ENCODE results near the gene ANKS1B.
A peak's percentile ranks its signal among the peaks of the same experiment; 100 is the strongest.
"Not testable (repeated sequence)": the region's sequence is repeated elsewhere in the genome, so short reads cannot be mapped to it uniquely, and the experiment has no call there.

Gene ANKS1B

DNA sequence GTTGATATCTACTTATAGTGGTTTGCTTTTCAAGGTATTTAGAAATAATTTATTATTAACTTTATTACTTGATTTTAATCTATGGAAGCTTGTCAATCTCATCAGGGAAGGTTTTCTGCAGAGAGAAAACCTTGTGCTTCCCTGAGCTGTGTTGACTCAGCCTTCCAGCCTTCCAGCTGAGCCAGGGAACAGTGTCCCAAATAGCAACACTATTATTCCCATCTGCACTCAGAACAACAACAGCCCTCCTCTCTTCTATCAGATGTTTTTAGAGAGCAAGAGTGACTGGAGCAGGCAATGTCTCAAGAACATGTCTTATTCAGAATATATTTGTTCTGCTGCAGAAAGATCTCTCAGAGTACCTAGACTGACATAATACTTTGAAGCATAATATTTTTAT lies 727.1 kb downstream of the ANKS1B start:
- TF ChIP-seq, protein P1, sequence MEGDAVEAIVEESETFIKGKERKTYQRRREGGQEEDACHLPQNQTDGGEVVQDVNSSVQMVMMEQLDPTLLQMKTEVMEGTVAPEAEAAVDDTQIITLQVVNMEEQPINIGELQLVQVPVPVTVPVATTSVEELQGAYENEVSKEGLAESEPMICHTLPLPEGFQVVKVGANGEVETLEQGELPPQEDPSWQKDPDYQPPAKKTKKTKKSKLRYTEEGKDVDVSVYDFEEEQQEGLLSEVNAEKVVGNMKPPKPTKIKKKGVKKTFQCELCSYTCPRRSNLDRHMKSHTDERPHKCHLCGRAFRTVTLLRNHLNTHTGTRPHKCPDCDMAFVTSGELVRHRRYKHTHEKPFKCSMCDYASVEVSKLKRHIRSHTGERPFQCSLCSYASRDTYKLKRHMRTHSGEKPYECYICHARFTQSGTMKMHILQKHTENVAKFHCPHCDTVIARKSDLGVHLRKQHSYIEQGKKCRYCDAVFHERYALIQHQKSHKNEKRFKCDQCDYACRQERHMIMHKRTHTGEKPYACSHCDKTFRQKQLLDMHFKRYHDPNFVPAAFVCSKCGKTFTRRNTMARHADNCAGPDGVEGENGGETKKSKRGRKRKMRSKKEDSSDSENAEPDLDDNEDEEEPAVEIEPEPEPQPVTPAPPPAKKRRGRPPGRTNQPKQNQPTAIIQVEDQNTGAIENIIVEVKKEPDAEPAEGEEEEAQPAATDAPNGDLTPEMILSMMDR (IDR thresholded peaks at IDR 0.05; ENCODE audit: control extremely low read depth, extremely low read depth, low read depth, missing control alignments) = no peak
- DNase-seq (ENCODE audit: extremely low spot score) = no peak
- POLR2A ChIA-PET = no interaction called here
- CTCF ChIA-PET = no interaction called here

DNA sequence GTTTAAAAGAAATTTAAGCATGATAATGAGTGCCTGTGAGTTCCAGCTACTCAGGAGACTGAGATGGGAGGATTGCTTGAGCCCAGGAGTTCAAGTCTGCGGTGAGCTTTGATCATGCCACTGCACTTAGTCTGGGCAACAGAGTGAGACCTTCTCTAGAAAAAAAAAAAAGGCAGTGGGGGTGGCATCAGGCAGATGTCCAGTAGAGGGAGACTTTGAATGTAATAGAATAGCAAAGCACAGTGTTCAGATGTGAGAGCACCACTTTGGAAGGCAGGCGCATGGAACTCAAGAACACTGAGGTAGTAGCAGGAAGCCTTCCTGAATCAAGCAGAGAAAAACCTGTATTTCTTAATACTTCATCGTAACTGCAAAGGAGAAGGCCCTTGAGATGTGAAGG lies 731.7 kb downstream of the ANKS1B start:
- CTCF ChIA-PET = no interaction called here
- POLR2A ChIA-PET = no interaction called here
- TF ChIP-seq, protein P1 (IDR thresholded peaks at IDR 0.05; ENCODE audit: control extremely low read depth, extremely low read depth, low read depth, missing control alignments) = peak; percentile 17
- DNase-seq (ENCODE audit: extremely low spot score) = no peak

DNA sequence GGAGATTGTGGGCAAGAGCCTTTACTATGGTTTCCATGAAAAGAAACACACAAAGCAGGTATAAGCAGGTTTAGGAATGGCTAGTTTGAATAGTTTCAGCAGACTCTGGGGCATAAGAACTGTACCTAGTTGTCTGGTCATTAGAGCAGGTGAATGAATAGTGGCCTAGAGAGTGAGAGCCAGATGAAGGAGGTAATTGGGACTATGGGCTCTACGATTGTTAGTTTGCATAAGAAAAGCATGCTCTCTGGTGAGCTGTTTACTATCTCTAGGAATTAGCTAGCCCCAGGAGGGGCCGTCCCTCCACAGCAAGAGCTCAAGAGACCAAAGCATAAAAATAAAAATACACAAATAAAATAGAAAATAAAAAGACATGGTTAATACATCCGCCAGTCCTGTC lies 734.6 kb downstream of the ANKS1B start:
- ChIA-PET POLR2A (no interaction called here), CTCF (no interaction called here)
- TF ChIP-seq, protein P1 (IDR thresholded peaks at IDR 0.05; ENCODE audit: control extremely low read depth, extremely low read depth, low read depth, missing control alignments) = no peak
- DNase-seq (ENCODE audit: extremely low spot score) = no peak

DNA sequence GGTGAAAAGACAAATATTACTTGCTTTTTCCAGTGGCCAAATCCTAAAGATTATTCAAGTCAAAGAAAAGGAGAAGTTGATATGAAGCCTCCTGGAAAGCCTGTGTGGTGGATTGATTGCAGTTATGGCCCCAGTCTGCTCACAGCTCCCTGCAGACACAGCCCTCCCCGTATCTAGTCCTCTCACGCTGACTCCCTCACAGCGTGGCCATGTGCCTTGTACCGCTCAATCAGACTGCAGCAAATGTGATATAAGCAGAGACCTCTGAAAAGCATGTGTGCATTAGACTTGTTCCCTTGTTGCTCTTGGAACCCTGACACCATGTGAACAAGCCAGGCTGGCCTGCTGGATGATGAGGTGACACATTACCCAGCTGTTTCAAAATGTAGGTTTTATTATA lies 735.2 kb downstream of the ANKS1B start:
- TF ChIP-seq, protein P1 (IDR thresholded peaks at IDR 0.05; ENCODE audit: control extremely low read depth, extremely low read depth, low read depth, missing control alignments) = no peak
- CTCF ChIA-PET = no interaction called here
- no peak for DNase-seq (ENCODE audit: extremely low spot score)
- POLR2A ChIA-PET = no interaction called here

DNA sequence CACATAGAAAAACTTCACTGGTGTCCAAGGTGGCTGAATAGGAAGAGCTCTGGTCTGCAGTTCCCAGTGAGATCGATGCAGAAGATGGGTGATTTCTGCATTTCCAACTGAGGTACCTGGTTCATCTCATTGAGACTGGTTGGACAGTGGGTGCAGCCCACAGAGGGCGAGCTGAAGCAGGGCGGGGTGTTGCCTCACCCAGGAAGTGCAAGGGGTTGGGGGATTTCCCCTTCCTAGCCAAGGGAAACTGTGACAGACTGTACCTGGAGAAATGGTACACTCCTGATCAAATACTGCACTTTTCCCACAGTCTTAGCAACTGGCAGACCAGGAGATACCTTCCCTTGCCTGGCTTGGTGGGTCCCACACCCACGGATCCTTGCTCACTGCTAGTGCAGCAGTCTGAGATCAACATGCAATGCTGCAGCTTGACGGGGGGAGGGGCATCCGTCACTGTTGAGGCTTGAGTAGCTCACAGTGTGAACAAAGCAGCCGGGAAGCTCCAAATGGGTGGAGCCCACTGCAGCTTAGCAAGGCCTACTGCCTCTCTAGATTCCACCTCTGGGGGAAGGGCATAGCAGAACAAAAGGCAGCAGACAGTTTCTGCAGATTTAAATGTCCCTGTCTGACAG lies 746.7 kb downstream of the ANKS1B start:
- DNase-seq (ENCODE audit: extremely low spot score); POLR2A ChIA-PET: not testable (repeated sequence)
- CTCF ChIA-PET = interaction anchor here (0.7 kb wide), 1 partner anchor 12 kb away, joined by 3 read pairs; no protein-coding TSS in a partner anchor

DNA sequence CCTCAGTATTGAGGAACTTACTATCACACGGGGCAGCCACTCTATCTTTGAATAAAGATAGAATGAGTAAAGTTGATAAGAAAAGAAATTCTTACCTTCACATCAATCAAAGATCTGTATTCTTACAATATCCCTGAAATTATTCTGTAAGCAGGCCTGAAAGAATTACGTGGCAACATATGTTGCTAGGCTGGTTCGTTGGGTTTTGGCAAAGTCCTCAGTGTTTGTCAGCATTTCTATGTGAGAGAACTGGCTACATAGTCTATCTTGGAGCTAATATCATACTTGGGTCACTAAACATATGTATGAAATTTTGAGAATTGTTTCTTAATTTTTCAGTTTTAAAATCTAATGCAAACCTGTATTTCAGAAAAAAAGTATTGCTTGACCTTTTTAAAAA lies 749.4 kb downstream of the ANKS1B start:
- no peak for DNase-seq (ENCODE audit: extremely low spot score)
- POLR2A ChIA-PET = no interaction called here
- TF ChIP-seq, protein P1 (IDR thresholded peaks at IDR 0.05; ENCODE audit: control extremely low read depth, extremely low read depth, low read depth, missing control alignments) = no peak
- CTCF ChIA-PET = no interaction called here

DNA sequence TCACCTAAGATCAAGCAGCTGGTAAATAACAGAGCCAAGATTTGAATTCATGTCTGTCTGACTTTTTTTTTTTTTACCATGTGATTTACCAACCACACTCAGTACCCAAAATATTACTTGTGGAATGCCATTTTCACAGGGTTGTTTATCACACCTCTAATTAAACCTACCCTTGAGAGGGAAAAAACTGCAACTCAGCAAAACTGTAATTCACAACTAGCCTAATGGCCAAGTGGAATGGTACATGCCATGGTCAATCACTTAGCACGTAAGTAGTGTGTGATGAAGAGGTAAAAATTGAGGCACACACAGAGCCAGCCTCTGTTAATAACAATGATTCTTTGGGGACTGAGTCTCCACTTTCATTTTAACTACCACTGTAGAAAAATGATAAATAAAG lies 750.0 kb downstream of the ANKS1B start:
- ChIA-PET CTCF (no interaction called here), POLR2A (no interaction called here)
- TF ChIP-seq, protein P1 (IDR thresholded peaks at IDR 0.05; ENCODE audit: control extremely low read depth, extremely low read depth, low read depth, missing control alignments) = no peak

More for the DNA sequence above, 750.0 kb downstream of the ANKS1B start:
- no peak for DNase-seq (ENCODE audit: extremely low spot score)

Data from GM10248 (cell line).